ENCODE data around the gene SLC38A2. TPM values are rescaled to one million over a fixed set of nuclear protein-coding genes. Genes with fewer than 3 reads are reported as not detected.

The SLC38A2 gene
- total RNA-seq, 1 donor = 1,020 TPM

- no peak overlapping the region for H3K4me3 ChIP-seq (ENCODE audit: insufficient read depth, low read length)
- peaks cover 33% of the 10 kb centered on the region for H3K36me3 ChIP-seq (ENCODE audit: insufficient read depth, low read length)
- H4K20me1 ChIP-seq (ENCODE audit: insufficient read depth, low read length) = peaks cover 42% of the 10 kb centered on the region
- DNase-seq (ENCODE audit: insufficient read length, low spot score, missing footprints) = no peak
- no peaks in the 10 kb centered on the region for H3K79me2 ChIP-seq (ENCODE audit: insufficient read depth, low read length)
- TF ChIP-seq CTCF (IDR thresholded peaks at IDR 0.05; ENCODE audit: extremely low read depth, low read depth, low read length) = no peak
- H3K27ac ChIP-seq (ENCODE audit: low read depth, low read length) = peak overlapping the region; percentile 15
- no peaks in the 10 kb centered on the region for H3K27me3 ChIP-seq (ENCODE audit: insufficient read depth, low read length)
- no peak overlapping the region for H2AFZ ChIP-seq (ENCODE audit: low read length)
- no peaks in the 10 kb centered on the region for H3K9me3 ChIP-seq (ENCODE audit: low read depth, low read length)
- no peaks in the 10 kb centered on the region for H3K4me1 ChIP-seq (ENCODE audit: insufficient read depth, low read length)
- H3K4me2 ChIP-seq (ENCODE audit: insufficient read depth, low read length) = no peak overlapping the region
Measured at GRCh38 chr12:46356655-46357437, 15.7 kb downstream of the SLC38A2 start.

- Histone ChIP-seq H3K4me1 (ENCODE audit: insufficient read depth, low read length) (no peaks in the 10 kb centered on the region), H3K4me3 (ENCODE audit: insufficient read depth, low read length) (no peak overlapping the region), H3K79me2 (ENCODE audit: insufficient read depth, low read length) (no peaks in the 10 kb centered on the region), H3K36me3 (ENCODE audit: insufficient read depth, low read length) (peaks cover 13% of the 10 kb centered on the region), H3K27me3 (ENCODE audit: insufficient read depth, low read length) (no peaks in the 10 kb centered on the region), H3K27ac (ENCODE audit: low read depth, low read length) (no peak overlapping the region), H3K4me2 (ENCODE audit: insufficient read depth, low read length) (no peak overlapping the region), H2AFZ (ENCODE audit: low read length) (no peak overlapping the region), H4K20me1 (ENCODE audit: insufficient read depth, low read length) (peaks cover 24% of the 10 kb centered on the region), H3K9me3 (ENCODE audit: low read depth, low read length) (no peaks in the 10 kb centered on the region)
- DNase-seq (ENCODE audit: insufficient read length, low spot score, missing footprints) = no peak
- no peak for TF ChIP-seq CTCF (IDR thresholded peaks at IDR 0.05; ENCODE audit: extremely low read depth, low read depth, low read length)
Measured at GRCh38 chr12:46354802-46355199, 17.8 kb downstream of the SLC38A2 start.

GRCh38 chr12:46354111-46354801 is 18.3 kb downstream of the SLC38A2 start:
- no peak overlapping the region for H3K4me3 ChIP-seq (ENCODE audit: insufficient read depth, low read length)
- H3K27ac ChIP-seq (ENCODE audit: low read depth, low read length) = no peak overlapping the region
- no peaks in the 10 kb centered on the region for H3K27me3 ChIP-seq (ENCODE audit: insufficient read depth, low read length)
- TF ChIP-seq CTCF (IDR thresholded peaks at IDR 0.05; ENCODE audit: extremely low read depth, low read depth, low read length) = peak; percentile 13
- H2AFZ ChIP-seq (ENCODE audit: low read length) = no peak overlapping the region
- H3K4me1 ChIP-seq (ENCODE audit: insufficient read depth, low read length) = no peaks in the 10 kb centered on the region
- H3K9me3 ChIP-seq (ENCODE audit: low read depth, low read length) = no peaks in the 10 kb centered on the region
- H3K4me2 ChIP-seq (ENCODE audit: insufficient read depth, low read length) = no peak overlapping the region
- peaks cover 8% of the 10 kb centered on the region for H3K36me3 ChIP-seq (ENCODE audit: insufficient read depth, low read length)
- H4K20me1 ChIP-seq (ENCODE audit: insufficient read depth, low read length) = peaks cover 19% of the 10 kb centered on the region
- no peaks in the 10 kb centered on the region for H3K79me2 ChIP-seq (ENCODE audit: insufficient read depth, low read length)
- no peak for DNase-seq (ENCODE audit: insufficient read length, low spot score, missing footprints)
